Activated T-cell treated with anti-CD3 and anti-CD28 coated beads for 48 hours (primary cell): ENCODE measurements around the gene UBE2E2.

Experiments used
- DNase-seq: peaks from one replicate; pipeline ENCODE4 v3.0.0-alpha.2; 2020; ENCODE audit warnings: low read depth

Gene UBE2E2

DNA sequence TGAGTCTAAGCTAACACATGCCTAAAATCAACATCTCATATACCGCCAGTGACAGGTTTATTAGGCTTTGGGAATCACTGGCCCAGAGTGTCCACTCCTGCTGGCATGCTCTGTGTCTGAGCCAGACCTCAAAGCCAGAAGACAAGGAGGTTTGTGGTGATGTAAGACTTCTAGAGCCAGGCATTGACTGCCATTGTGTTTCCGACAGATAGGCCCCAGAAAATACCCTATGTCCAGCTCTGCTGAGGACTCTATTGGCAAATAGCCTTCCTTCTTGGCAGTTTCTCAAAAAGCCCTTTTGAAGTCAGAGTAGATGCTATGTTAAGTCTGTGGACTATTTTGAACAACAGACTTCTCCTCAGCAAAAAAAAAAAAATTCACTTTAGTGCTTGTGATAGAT lies 420.7 kb downstream of the UBE2E2 start:
- no peak for DNase-seq

DNA sequence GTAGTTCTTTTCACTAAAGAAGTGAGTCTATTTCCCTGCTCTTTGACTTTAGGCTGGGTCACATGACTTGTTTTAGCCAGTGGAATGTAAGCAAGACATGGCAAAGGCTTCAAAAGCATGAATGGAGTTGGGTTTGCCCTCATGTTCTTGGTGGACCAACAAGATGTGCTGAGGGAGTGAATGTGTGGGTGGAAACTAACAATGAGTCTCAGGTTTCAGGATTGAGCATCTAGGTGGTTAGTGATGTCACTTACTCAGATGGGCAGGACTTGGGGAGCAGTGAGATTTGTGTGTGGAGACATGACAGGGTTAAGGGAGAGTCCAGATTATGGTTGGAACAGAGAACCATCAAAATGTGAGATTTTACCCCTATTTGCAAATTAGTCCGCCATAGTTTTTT lies 421.2 kb downstream of the UBE2E2 start:
- DNase-seq: no peak

DNA sequence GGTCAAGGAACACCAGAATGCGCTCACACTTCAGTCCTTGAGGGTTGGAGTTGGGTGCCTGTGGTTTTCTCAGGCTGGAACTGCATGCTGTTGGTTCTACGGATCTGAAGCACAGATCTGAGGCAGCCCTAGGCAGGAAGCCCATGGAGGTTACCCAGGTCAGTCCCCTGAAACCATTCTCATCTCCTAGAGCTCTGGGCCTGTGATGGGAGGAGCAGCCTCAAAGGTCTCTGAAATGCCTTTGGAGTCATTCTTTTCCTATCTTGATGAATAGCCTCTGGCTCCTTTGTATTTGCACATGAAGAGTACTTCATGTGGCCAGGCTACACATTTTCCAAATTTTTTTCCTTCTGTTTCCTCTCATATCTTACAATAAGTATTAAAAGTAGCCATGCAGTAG lies 423.3 kb downstream of the UBE2E2 start:
- DNase-seq: no peak

DNA sequence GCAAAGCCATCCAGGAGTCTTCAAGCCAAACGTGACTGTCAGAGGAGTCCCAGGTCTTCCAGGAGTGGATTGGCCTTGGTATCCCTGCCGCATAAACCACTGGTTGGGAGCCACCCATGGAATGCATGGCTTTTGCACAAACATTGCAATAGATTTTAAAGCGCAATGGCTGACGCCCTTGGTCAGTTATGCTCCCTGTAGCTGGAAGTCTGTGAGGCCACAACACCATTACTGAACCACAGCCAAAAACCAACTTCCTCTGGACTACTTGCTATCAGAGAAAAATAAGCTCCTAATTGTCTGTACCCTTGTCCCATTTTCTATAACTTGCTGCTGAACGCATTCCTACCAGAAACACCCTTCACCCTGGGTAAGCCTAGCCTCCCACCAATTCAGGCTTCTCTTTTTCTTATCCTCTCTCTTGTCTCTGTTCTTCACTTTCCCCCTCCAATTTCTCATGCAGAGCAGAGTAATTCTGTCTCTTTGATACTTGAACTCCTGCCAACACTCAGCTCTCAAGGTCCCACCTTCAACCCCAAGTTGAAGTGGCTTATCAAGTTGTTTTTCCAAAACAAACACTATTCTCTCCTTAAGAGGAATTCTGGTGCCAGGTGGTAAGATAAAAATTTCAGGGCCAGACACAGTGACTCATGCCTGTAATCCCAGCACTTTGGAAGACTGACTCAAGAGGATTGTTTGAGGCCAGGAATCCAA lies 426.2 kb downstream of the UBE2E2 start:
- no peak for DNase-seq

DNA sequence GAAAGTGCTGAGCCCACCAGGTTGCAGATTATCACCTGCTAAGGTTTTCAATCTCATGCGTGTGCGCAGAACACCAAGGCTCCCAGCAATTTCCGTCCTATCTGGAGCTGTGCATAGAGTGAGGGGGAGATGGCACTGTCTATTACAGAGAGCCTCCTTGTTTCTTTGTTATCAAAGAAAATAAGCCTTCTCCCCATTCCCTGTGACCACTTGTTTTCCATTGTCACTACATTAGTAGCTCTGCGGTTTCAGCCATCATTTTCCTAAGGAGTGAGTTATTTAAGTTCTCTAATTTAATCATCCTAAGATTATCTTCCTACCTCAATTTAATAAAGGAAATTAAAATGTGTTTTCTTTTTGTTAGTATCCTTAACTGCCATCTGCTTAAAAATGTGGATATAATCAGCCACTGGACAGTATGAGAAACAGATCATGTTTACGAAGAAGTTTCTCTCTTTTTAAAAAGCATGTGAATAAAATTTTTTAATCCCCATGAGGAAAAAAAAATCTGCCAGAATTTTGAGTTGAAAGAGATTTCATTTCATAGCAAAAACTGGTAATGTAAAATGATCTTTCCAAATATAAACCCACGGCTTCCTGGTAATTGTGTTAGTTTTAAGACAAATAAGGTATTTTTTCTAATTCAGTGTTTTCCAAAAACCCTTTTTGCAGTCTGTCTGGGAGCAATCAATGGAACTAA lies 430.3 kb downstream of the UBE2E2 start:
- no peak for DNase-seq

DNA sequence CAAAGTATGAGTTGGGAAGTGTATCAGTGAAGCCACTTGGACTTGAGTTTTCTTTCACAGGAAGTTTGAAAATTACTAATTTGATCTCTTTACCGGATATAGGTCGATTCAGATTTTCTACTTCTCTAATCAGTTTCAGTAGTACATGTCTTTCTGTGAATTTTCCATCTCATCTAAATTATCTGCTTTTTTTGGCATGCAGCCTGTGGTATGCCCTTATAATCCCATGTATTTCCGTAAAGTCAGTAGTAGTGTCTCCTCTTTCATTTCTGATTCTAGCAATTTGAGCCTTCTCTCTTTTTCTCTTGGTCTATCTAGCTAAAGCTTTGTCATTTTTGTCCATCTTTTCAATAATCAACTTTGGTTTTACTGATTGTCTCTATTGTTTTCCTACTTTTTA lies 434.2 kb downstream of the UBE2E2 start:
- no peak for DNase-seq

DNA sequence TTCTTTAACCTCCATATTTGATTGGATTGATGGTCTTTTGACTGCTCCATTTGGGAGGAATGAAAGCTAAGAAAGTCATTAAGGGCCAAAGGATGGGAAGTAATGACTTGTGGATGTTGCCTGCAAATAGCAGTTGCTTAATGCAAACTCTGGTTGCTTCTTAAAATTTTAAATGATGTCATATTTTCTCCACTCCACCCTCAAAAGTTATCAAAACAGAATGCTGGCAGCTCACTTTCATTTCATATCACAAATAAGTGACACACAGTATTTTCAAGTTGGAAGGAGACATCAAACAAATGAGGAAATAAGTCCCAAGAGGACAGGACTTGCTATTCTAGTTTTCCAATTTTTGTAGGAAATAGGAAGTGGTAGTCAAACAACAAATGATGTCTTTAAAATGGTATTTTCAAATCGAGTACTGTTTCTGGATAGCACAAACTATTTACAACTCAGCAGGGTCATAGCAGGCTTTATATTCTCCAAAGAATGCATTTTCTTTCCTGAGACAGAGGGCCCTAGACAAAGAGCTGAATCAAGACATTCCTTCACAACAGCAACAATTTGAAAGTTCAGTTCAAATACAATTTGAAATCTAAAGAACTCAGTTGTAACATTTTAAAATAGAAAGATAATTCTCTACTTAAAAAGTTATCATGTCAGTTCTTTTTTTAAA lies 437.5 kb downstream of the UBE2E2 start:
- DNase-seq: no peak
